ENCODE measurements around the gene DDX24.

DNA sequence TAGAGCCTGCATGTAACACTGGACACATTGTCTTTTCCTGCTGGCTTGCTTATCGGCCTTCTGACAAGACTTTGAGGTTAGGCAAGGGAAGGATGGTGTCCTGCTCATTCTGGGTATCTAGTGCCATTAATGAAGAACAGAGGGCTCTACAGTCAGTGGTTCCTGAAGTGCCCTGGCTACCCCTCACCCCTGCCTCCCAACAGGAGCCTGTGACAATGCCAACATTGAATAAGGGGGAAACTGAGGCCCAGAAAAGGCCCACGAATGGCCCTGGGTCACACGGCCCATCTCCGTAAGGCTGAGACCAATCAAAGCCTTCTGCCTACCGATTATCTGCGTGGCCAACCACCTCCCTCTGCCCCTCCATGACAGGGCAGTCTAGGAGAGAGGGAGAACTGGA is 46.3 kb upstream of the DDX24 start:
- TF ChIP-seq, protein P1, sequence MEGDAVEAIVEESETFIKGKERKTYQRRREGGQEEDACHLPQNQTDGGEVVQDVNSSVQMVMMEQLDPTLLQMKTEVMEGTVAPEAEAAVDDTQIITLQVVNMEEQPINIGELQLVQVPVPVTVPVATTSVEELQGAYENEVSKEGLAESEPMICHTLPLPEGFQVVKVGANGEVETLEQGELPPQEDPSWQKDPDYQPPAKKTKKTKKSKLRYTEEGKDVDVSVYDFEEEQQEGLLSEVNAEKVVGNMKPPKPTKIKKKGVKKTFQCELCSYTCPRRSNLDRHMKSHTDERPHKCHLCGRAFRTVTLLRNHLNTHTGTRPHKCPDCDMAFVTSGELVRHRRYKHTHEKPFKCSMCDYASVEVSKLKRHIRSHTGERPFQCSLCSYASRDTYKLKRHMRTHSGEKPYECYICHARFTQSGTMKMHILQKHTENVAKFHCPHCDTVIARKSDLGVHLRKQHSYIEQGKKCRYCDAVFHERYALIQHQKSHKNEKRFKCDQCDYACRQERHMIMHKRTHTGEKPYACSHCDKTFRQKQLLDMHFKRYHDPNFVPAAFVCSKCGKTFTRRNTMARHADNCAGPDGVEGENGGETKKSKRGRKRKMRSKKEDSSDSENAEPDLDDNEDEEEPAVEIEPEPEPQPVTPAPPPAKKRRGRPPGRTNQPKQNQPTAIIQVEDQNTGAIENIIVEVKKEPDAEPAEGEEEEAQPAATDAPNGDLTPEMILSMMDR (IDR thresholded peaks at IDR 0.05), result no peak
- TF ChIP-seq POLR2A (IDR thresholded peaks at IDR 0.05), result no peak

All from heart left ventricle (tissue), 13 donors.